Ishikawa (cell line): Measurements from ENCODE around the gene LHFPL2.

Experiments
- CEBPB ChIP-seq: IDR thresholded peaks from 2 replicates; pipeline ENCODE4 v1.6.1; 2012
- CREB1 ChIP-seq: IDR thresholded peaks from 2 replicates; pipeline ENCODE4 v1.6.1; 2012; ENCODE audit warnings: low read depth
- EGR1 ChIP-seq: IDR thresholded peaks from 2 replicates; pipeline ENCODE4 v1.6.1; 2012
- EP300 ChIP-seq: IDR thresholded peaks from 2 replicates; pipeline ENCODE4 v1.6.1; 2012; ENCODE audit warnings: borderline replicate concordance
- FOXM1 ChIP-seq: IDR thresholded peaks from 2 replicates; pipeline ENCODE4 v1.6.1; 2012; ENCODE audit warnings: low read depth, borderline replicate concordance
- MAX ChIP-seq: IDR thresholded peaks from 2 replicates; pipeline ENCODE4 v1.6.1; 2012
- NFIC ChIP-seq: IDR thresholded peaks from 2 replicates; pipeline ENCODE4 v1.6.1; 2012
- RAD21 ChIP-seq: IDR thresholded peaks from 2 replicates; pipeline ENCODE4 v1.6.1; 2012; ENCODE audit warnings: low read depth
- REST ChIP-seq: IDR thresholded peaks from 2 replicates; pipeline ENCODE4 v1.6.1; 2012; ENCODE audit warnings: low read depth, mild to moderate bottlenecking
- TAF1 ChIP-seq: IDR thresholded peaks from 2 replicates; pipeline ENCODE4 v1.6.1; 2012; ENCODE audit warnings: low read depth, mild to moderate bottlenecking
- TCF12 ChIP-seq: IDR thresholded peaks from 2 replicates; pipeline ENCODE4 v1.6.1; 2012; ENCODE audit warnings: low read depth
- TEAD4 ChIP-seq: IDR thresholded peaks from 2 replicates; pipeline ENCODE4 v1.6.1; 2012
- USF1 ChIP-seq: IDR thresholded peaks from 2 replicates; pipeline ENCODE4 v1.6.1; 2012
- YY1 ChIP-seq: IDR thresholded peaks from 2 replicates; pipeline ENCODE4 v1.6.1; 2012; ENCODE audit warnings: low read depth
- ZBTB7A ChIP-seq: IDR thresholded peaks from 2 replicates; pipeline ENCODE4 v1.6.1; 2012; ENCODE audit warnings: low read depth

Gene LHFPL2

GRCh38 chr5:78607864-78608263 lies 40.7 kb downstream of the LHFPL2 start:
- TF ChIP-seq CREB1 (no peak), EGR1 (no peak), RAD21 (no peak), FOXM1 (no peak), USF1 (no peak)

- TF ChIP-seq EGR1 (no peak), ZBTB7A (no peak), USF1 (no peak), REST (no peak), FOXM1 (no peak), NFIC (no peak), YY1 (no peak), MAX (no peak), TEAD4 (no peak), RAD21 (no peak), CREB1 (no peak), TAF1 (no peak), TCF12 (no peak), CEBPB (no peak)
Observed at GRCh38 chr5:78606241-78606640, 42.3 kb downstream of the LHFPL2 start.

- no peak for TF ChIP-seq FOXM1
- no peak for TF ChIP-seq TEAD4
- no peak for TF ChIP-seq REST
- no peak for TF ChIP-seq EGR1
- TF ChIP-seq CEBPB, result no peak
- TF ChIP-seq USF1, result no peak
- TF ChIP-seq YY1, result no peak
- TF ChIP-seq ZBTB7A, result no peak
- TF ChIP-seq NFIC, result no peak
- TF ChIP-seq RAD21, result no peak
- no peak for TF ChIP-seq CREB1
- no peak for TF ChIP-seq TCF12
- TF ChIP-seq TAF1, result no peak
- no peak for TF ChIP-seq MAX
- TF ChIP-seq EP300, result no peak
Observed at GRCh38 chr5:78605611-78606010, 43.0 kb downstream of the LHFPL2 start.

GRCh38 chr5:78604689-78605285 lies 43.8 kb downstream of the LHFPL2 start:
- TF ChIP-seq USF1 (no peak), RAD21 (no peak)

GRCh38 chr5:78603636-78604175 lies 44.9 kb downstream of the LHFPL2 start:
- TF ChIP-seq MAX (no peak), YY1 (no peak), EGR1 (no peak), USF1 (no peak), ZBTB7A (no peak), CEBPB (no peak), TEAD4 (no peak), NFIC (no peak), TCF12 (no peak), TAF1 (no peak), REST (no peak), RAD21 (no peak), FOXM1 (no peak), EP300 (no peak), CREB1 (no peak)
